ENCODE data around the gene ROR2. TPM values are rescaled to one million over a fixed set of nuclear protein-coding genes. Genes with fewer than 3 reads are reported as not detected.

Gene ROR2
- total RNA-seq, 1 donor from 2014 or later, result 14.9 TPM

GRCh38 chr9:91589101-91589553, 360.9 kb downstream of the ROR2 start:
- Mint-ChIP-seq H3K27ac (ENCODE audit: unreplicated experiment) (no peak overlapping the region), H3K4me1 (no peaks in the 10 kb centered on the region), H3K27me3 (ENCODE audit: low read depth) (peaks cover 2% of the 10 kb centered on the region), H3K9me3 (no peaks in the 10 kb centered on the region), H3K4me3 (no peak overlapping the region), H3K36me3 (ENCODE audit: low read depth) (no peaks in the 10 kb centered on the region)
- DNase-seq (ENCODE audit: low read depth, low spot score), result no peak
- TF ChIP-seq CTCF (conservative IDR thresholded peaks at IDR 0.05), result no peak

GRCh38 chr9:91586282-91586681, 363.7 kb downstream of the ROR2 start:
- Mint-ChIP-seq H3K4me1 (no peaks in the 10 kb centered on the region), H3K9me3 (no peaks in the 10 kb centered on the region), H3K36me3 (ENCODE audit: low read depth) (no peaks in the 10 kb centered on the region), H3K27me3 (ENCODE audit: low read depth) (peaks cover 2% of the 10 kb centered on the region), H3K27ac (ENCODE audit: unreplicated experiment) (no peak overlapping the region), H3K4me3 (no peak overlapping the region)
- DNase-seq (ENCODE audit: low read depth, low spot score), result no peak
- TF ChIP-seq CTCF (conservative IDR thresholded peaks at IDR 0.05), result no peak

- no peaks in the 10 kb centered on the region for H3K9me3 Mint-ChIP-seq
- peaks cover 13% of the 10 kb centered on the region for H3K27me3 Mint-ChIP-seq (ENCODE audit: low read depth)
- no peak overlapping the region for H3K27ac Mint-ChIP-seq (ENCODE audit: unreplicated experiment)
- no peak overlapping the region for H3K4me3 Mint-ChIP-seq
- no peak for TF ChIP-seq CTCF (conservative IDR thresholded peaks at IDR 0.05)
- H3K36me3 Mint-ChIP-seq (ENCODE audit: low read depth), result no peaks in the 10 kb centered on the region
- no peak for DNase-seq (ENCODE audit: low read depth, low spot score)
- H3K4me1 Mint-ChIP-seq, result no peaks in the 10 kb centered on the region
These were observed 366.1 kb downstream of the ROR2 start for GRCh38 chr9:91583966-91584365.

- Mint-ChIP-seq H3K4me3 (no peak overlapping the region), H3K4me1 (no peaks in the 10 kb centered on the region), H3K9me3 (no peaks in the 10 kb centered on the region), H3K27me3 (ENCODE audit: low read depth) (peaks cover 13% of the 10 kb centered on the region), H3K27ac (ENCODE audit: unreplicated experiment) (no peak overlapping the region), H3K36me3 (ENCODE audit: low read depth) (no peaks in the 10 kb centered on the region)
- no peak for DNase-seq (ENCODE audit: low read depth, low spot score)
- no peak for TF ChIP-seq CTCF (conservative IDR thresholded peaks at IDR 0.05)
These were observed 366.7 kb downstream of the ROR2 start for GRCh38 chr9:91583161-91583875.

GRCh38 chr9:91582181-91582580, 367.8 kb downstream of the ROR2 start:
- Mint-ChIP-seq H3K4me3 (no peak overlapping the region), H3K27me3 (ENCODE audit: low read depth) (peaks cover 13% of the 10 kb centered on the region), H3K36me3 (ENCODE audit: low read depth) (no peaks in the 10 kb centered on the region), H3K27ac (ENCODE audit: unreplicated experiment) (no peak overlapping the region), H3K4me1 (no peaks in the 10 kb centered on the region), H3K9me3 (no peaks in the 10 kb centered on the region)
- no peak for DNase-seq (ENCODE audit: low read depth, low spot score)
- TF ChIP-seq CTCF (conservative IDR thresholded peaks at IDR 0.05), result no peak

All from neural crest cell (in vitro differentiated cells).